ENCODE measurements around the gene RNASE11. TPM values are rescaled to one million over a fixed set of nuclear protein-coding genes. Genes with fewer than 3 reads are reported as not detected.

Gene RNASE11
- total and polyA plus RNA-seq, 2 donors (not counting 1 experiment from before 2014, with no cell fraction given), result not detected

GRCh38 chr14:20631880-20632389 lies 44.1 kb upstream of the RNASE11 start:
- peak; percentile 49 to 53 for DNase-seq (ENCODE audit: low read depth in 2 of 2)
- peaks cover 5% of the 10 kb centered on the region for H3K27me3 ChIP-seq (ENCODE audit: control insufficient read depth, insufficient read depth, low read length)
- H3K4me1 ChIP-seq (ENCODE audit: control insufficient read depth, extremely low read depth, insufficient read depth, low read length), result peaks cover 2% of the 10 kb centered on the region
- H3K36me3 ChIP-seq (ENCODE audit: control insufficient read depth, insufficient read depth, low read length), result no peaks in the 10 kb centered on the region
- H2AFZ ChIP-seq (ENCODE audit: low read length), result no peak overlapping the region
- H3K9ac ChIP-seq (ENCODE audit: insufficient read depth, low read length), result no peak overlapping the region
- H3K27ac ChIP-seq (ENCODE audit: insufficient read depth, low read length), result no peak overlapping the region
- no peaks in the 10 kb centered on the region for H4K20me1 ChIP-seq (ENCODE audit: control insufficient read depth, extremely low read depth, insufficient read depth, low read length)
- H3K79me2 ChIP-seq (ENCODE audit: control insufficient read depth, insufficient read depth, low read length), result no peaks in the 10 kb centered on the region
- H3K4me2 ChIP-seq (ENCODE audit: extremely low read depth, insufficient read depth, low read length), result peak overlapping the region; percentile 82
- H3K4me3 ChIP-seq (replicated peaks in 1 of 4; ENCODE audit: control extremely low read depth in 1 of 4, insufficient read depth in 1 of 4, low read depth in 3 of 4, low read length in 4 of 4), result peak overlapping the region in 3 of 4 experiments; percentile 32 to 64 (median 48)
- no peak for TF ChIP-seq EZH2 (IDR thresholded peaks at IDR 0.05; ENCODE audit: low read length, missing control alignments)
- TF ChIP-seq, protein P1, sequence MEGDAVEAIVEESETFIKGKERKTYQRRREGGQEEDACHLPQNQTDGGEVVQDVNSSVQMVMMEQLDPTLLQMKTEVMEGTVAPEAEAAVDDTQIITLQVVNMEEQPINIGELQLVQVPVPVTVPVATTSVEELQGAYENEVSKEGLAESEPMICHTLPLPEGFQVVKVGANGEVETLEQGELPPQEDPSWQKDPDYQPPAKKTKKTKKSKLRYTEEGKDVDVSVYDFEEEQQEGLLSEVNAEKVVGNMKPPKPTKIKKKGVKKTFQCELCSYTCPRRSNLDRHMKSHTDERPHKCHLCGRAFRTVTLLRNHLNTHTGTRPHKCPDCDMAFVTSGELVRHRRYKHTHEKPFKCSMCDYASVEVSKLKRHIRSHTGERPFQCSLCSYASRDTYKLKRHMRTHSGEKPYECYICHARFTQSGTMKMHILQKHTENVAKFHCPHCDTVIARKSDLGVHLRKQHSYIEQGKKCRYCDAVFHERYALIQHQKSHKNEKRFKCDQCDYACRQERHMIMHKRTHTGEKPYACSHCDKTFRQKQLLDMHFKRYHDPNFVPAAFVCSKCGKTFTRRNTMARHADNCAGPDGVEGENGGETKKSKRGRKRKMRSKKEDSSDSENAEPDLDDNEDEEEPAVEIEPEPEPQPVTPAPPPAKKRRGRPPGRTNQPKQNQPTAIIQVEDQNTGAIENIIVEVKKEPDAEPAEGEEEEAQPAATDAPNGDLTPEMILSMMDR (conservative IDR thresholded peaks at IDR 0.05 in 1 of 2, IDR thresholded peaks at IDR 0.05 in 1 of 2; ENCODE audit: low read depth in 1 of 2, low read length in 2 of 2), result no peak
- H3K9me3 ChIP-seq (ENCODE audit: control insufficient read depth, insufficient read depth, low read depth, low read length), result no peaks in the 10 kb centered on the region

DNA sequence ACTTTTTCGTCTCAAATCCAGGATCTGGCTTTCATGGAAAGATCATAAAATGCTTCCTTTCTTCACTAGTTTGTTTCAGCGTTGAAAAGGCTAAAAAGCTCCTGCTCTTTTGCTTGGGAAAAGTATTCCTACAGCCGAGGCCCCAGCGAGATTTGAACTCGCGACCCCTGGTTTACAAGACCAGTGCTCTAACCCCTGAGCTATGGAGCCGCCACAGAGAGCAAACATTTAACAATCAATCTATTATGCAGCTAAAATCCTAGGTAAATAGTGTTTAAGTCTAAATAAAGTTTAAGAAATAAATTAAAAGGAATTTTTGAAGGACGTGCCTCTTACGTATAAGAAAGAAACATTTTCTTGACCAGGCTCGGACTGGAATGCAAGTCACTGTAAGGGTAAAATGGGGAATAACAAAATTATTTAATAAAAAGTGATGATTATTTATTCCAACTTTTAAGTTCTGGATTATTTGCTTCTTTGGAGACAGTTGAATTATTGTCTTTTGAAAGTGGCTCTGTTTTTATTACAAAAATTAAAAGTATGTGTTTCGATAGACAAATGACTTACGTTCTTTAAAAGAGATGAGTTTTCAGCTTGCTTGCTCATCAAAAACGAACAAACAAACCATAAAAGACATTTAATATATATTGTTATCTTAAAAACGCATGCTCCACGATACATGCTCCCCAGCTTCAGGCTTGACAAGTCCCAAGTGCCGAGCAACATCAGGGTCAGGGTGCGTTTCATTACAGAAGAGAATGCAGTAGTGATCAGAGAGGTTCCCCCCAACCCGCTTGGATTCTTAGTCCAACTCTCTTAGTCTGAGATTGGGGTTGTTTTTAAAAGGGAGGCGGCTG lies 43.5 kb upstream of the RNASE11 start:
- Histone ChIP-seq H3K27ac (ENCODE audit: insufficient read depth, low read length) (no peak overlapping the region), H2AFZ (ENCODE audit: low read length) (no peak overlapping the region), H3K4me1 (ENCODE audit: control insufficient read depth, extremely low read depth, insufficient read depth, low read length) (peaks cover 2% of the 10 kb centered on the region), H3K9me3 (ENCODE audit: control insufficient read depth, insufficient read depth, low read depth, low read length) (no peaks in the 10 kb centered on the region), H3K4me2 (ENCODE audit: extremely low read depth, insufficient read depth, low read length) (peak overlapping the region; percentile 82), H3K4me3 (replicated peaks in 1 of 4; ENCODE audit: control extremely low read depth in 1 of 4, insufficient read depth in 1 of 4, low read depth in 3 of 4, low read length in 4 of 4) (peak overlapping the region; percentile 43 to 64 (median 50)), H3K79me2 (ENCODE audit: control insufficient read depth, insufficient read depth, low read length) (no peaks in the 10 kb centered on the region), H3K36me3 (ENCODE audit: control insufficient read depth, insufficient read depth, low read length) (no peaks in the 10 kb centered on the region), H3K27me3 (ENCODE audit: control insufficient read depth, insufficient read depth, low read length) (peaks cover 5% of the 10 kb centered on the region), H4K20me1 (ENCODE audit: control insufficient read depth, extremely low read depth, insufficient read depth, low read length) (no peaks in the 10 kb centered on the region), H3K9ac (ENCODE audit: insufficient read depth, low read length) (no peak overlapping the region)
- DNase-seq (ENCODE audit: low read depth in 2 of 2), result peak; percentile 53 to 65
- TF ChIP-seq EZH2 (IDR thresholded peaks at IDR 0.05; ENCODE audit: low read length, missing control alignments), result no peak
- TF ChIP-seq, protein P1 (conservative IDR thresholded peaks at IDR 0.05 in 1 of 2, IDR thresholded peaks at IDR 0.05 in 1 of 2; ENCODE audit: low read depth in 1 of 2, low read length in 2 of 2), result no peak

DNA sequence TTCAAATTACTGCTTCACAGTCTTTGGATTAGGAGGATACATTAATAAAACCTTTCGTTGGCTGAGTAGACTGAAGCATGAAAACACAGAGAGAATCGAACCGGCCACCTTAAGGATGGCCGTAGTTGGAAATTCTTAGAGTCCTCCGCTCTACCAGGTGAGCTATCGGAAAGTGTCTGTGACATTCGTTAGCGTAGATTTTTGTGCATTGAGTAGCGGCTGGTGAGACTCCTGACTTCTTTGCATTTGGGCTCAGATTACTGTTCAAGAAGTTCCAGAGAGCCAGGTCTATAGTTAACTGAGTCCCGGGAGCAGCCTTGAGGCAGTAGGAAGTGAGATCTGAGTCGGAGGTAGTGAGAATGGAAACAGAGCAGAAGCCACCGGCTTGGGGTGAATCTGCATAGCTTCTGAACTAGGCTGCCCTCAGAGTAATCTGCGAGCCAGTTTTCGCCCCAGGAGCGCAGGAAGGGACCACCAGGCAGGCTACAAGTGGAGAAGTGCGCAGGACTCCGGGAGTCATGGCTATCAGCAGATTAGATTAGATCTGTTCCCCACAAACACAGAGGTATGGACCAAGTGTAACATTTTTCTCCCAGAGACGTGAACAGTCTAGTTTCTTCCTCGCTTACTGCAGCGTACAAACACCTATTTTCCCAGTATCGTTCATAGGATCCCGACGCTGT lies 42.7 kb upstream of the RNASE11 start:
- DNase-seq (ENCODE audit: low read depth in 2 of 2), result peak; percentile 27 to 28
- peaks cover 2% of the 10 kb centered on the region for H3K4me1 ChIP-seq (ENCODE audit: control insufficient read depth, extremely low read depth, insufficient read depth, low read length)
- H3K4me3 ChIP-seq (replicated peaks in 1 of 4; ENCODE audit: control extremely low read depth in 1 of 4, insufficient read depth in 1 of 4, low read depth in 3 of 4, low read length in 4 of 4), result peak overlapping the region; percentile 43 to 64 (median 50)
- H2AFZ ChIP-seq (ENCODE audit: low read length), result peak overlapping the region; percentile 13
- TF ChIP-seq EZH2 (IDR thresholded peaks at IDR 0.05; ENCODE audit: low read length, missing control alignments), result no peak
- TF ChIP-seq, protein P1 (conservative IDR thresholded peaks at IDR 0.05 in 1 of 2, IDR thresholded peaks at IDR 0.05 in 1 of 2; ENCODE audit: low read depth in 1 of 2, low read length in 2 of 2), result no peak
- peak overlapping the region; percentile 82 for H3K4me2 ChIP-seq (ENCODE audit: extremely low read depth, insufficient read depth, low read length)
- no peak overlapping the region for H3K27ac ChIP-seq (ENCODE audit: insufficient read depth, low read length)
- no peak overlapping the region for H3K9ac ChIP-seq (ENCODE audit: insufficient read depth, low read length)
- no peaks in the 10 kb centered on the region for H3K9me3 ChIP-seq (ENCODE audit: control insufficient read depth, insufficient read depth, low read depth, low read length)
- H4K20me1 ChIP-seq (ENCODE audit: control insufficient read depth, extremely low read depth, insufficient read depth, low read length), result no peaks in the 10 kb centered on the region
- H3K36me3 ChIP-seq (ENCODE audit: control insufficient read depth, insufficient read depth, low read length), result no peaks in the 10 kb centered on the region
- no peaks in the 10 kb centered on the region for H3K79me2 ChIP-seq (ENCODE audit: control insufficient read depth, insufficient read depth, low read length)
- peaks cover 5% of the 10 kb centered on the region for H3K27me3 ChIP-seq (ENCODE audit: control insufficient read depth, insufficient read depth, low read length)
